H1 (cell line): ENCODE measurements around the gene OLA1. TPM values are rescaled to one million over a fixed set of nuclear protein-coding genes. Genes with fewer than 3 reads are reported as not detected.

ENCODE experiments used
- CTCF ChIA-PET: fragments of 300-600 bp; sonication (Branson Sonifier 250); formaldehyde crosslinking; loops from one replicate; lab custom pipeline; 2021; ENCODE audit not compliant: partially characterized antibody; lab: Charles Lee
- POLR2A ChIA-PET: fragments of 300-600 bp; sonication (Branson Sonifier 250); formaldehyde crosslinking; loops from one replicate; lab custom pipeline; 2021; ENCODE audit warnings: inconsistent platforms; ENCODE audit not compliant: partially characterized antibody; lab: Charles Lee
- DNase-seq, 2 experiments: peaks; one replicate each; pipeline versions ENCODE4 v3.0.0 to v3.0.0-alpha.2; 2010 to 2022; ENCODE audit warnings: low spot score in 2 of 2, low read depth in 1 of 2, mixed read lengths in 1 of 2
- FAIRE-seq: peaks from 2 replicates; lab custom pipeline; 2011; peaks lifted over from hg19 to GRCh38; lab: Jason Lieb, UNC
- H2AFZ ChIP-seq: 2 replicates; pipeline ENCODE4 v1.8.1; 2012; ENCODE audit warnings: low read length, inconsistent platforms
- H2AK5ac ChIP-seq: 2 replicates; pipeline ENCODE4 v1.6.1; 2013; ENCODE audit warnings: low read depth, low read length
- H2BK120ac ChIP-seq: replicated peaks from 2 replicates; pipeline ENCODE3; 2013; ENCODE audit warnings: low read depth, low read length, inconsistent platforms
- H2BK12ac ChIP-seq: 2 replicates; pipeline ENCODE4 v1.6.1; 2013; ENCODE audit warnings: low read depth, low read length
- H2BK15ac ChIP-seq: 2 replicates; pipeline ENCODE4 v1.6.1; 2013; ENCODE audit warnings: low read length
- H2BK20ac ChIP-seq: 2 replicates; pipeline ENCODE4 v1.6.1; 2013; ENCODE audit warnings: low read length
- H2BK5ac ChIP-seq: 2 replicates; pipeline ENCODE4 v1.6.1; 2013; ENCODE audit warnings: low read depth, low read length
- H3K14ac ChIP-seq: 2 replicates; pipeline ENCODE4 v1.6.1; 2013; ENCODE audit warnings: inconsistent platforms; ENCODE audit not compliant: insufficient read length
- H3K18ac ChIP-seq: 2 replicates; pipeline ENCODE4 v1.6.1; 2013; ENCODE audit warnings: low read length; ENCODE audit errors: extremely low read depth
- H3K23ac ChIP-seq: 2 replicates; pipeline ENCODE4 v1.6.1; 2013; ENCODE audit warnings: inconsistent platforms; ENCODE audit not compliant: insufficient read length
- H3K23me2 ChIP-seq: 2 replicates; pipeline ENCODE4 v1.6.1; 2013; ENCODE audit warnings: low read depth, low read length
- H3K27ac ChIP-seq: 2 replicates; pipeline ENCODE4 v1.6.1; 2011; ENCODE audit warnings: low read depth, low read length, inconsistent platforms
- H3K27me3 ChIP-seq, 4 experiments: replicated peaks in 1 of 4; 1 replicate in 1 of 4; 2 replicates in 3 of 4; pipeline versions ENCODE4 v1.6.1 to v1.8.1; 2011 to 2013; ENCODE audit warnings: low read length in 3 of 4, mild to moderate bottlenecking in 3 of 4, inconsistent platforms in 2 of 4, mixed read lengths in 2 of 4, moderate library complexity in 1 of 4; ENCODE audit not compliant: control insufficient read depth in 3 of 4, insufficient read depth in 3 of 4; ENCODE audit errors: extremely low read depth in 1 of 4
- H3K36me3 ChIP-seq, 4 experiments: 2 replicates each; pipeline versions ENCODE4 v1.6.1 to v1.8.1; 2011 to 2013; ENCODE audit warnings: mild to moderate bottlenecking in 4 of 4, low read length in 3 of 4, moderate library complexity in 2 of 4, control low read depth in 1 of 4, inconsistent platforms in 1 of 4; ENCODE audit not compliant: insufficient read depth in 4 of 4, control insufficient read depth in 2 of 4
- H3K4ac ChIP-seq: replicated peaks from 2 replicates; pipeline ENCODE3; 2013; ENCODE audit warnings: low read length, low read depth, mixed read lengths, inconsistent platforms; ENCODE audit not compliant: insufficient read length
- H3K4me1 ChIP-seq, 4 experiments: replicated peaks in 1 of 4; 1 replicate in 1 of 4; 2 replicates in 3 of 4; pipeline versions ENCODE4 v1.6.1 to v1.8.1; 2011 to 2013; ENCODE audit warnings: low read length in 3 of 4, inconsistent platforms in 2 of 4, mixed read lengths in 1 of 4; ENCODE audit not compliant: insufficient read depth in 4 of 4, control insufficient read depth in 3 of 4
- H3K4me2 ChIP-seq, 2 experiments: 2 replicates each; pipeline versions ENCODE4 v1.6.1 to v1.8.1; 2011 to 2013; ENCODE audit warnings: low read depth in 2 of 2, low read length in 2 of 2, control low read depth in 1 of 2, inconsistent platforms in 1 of 2, mild to moderate bottlenecking in 1 of 2; ENCODE audit not compliant: insufficient read depth in 1 of 2
- H3K4me3 ChIP-seq, 4 experiments: fragments of 200-600, 300-600 bp in 1 of 4; sonication (generic), shearing (Covaris generic), sonication (Bioruptor Twin) in 1 of 4; 2 replicates each; pipeline versions ENCODE4 v1.5.1 to v1.8.1; 2011 to 2016; ENCODE audit warnings: low read length in 4 of 4, low read depth in 3 of 4, control low read depth in 2 of 4, inconsistent platforms in 2 of 4, mild to moderate bottlenecking in 2 of 4, mixed read lengths in 1 of 4, moderate library complexity in 1 of 4; ENCODE audit not compliant: insufficient read depth in 2 of 4; ENCODE audit errors: extremely low read depth in 1 of 4
- H3K56ac ChIP-seq: replicated peaks from 2 replicates; pipeline ENCODE3; 2013; ENCODE audit warnings: low read depth, mild to moderate bottlenecking, mixed read lengths, low read length, inconsistent platforms; ENCODE audit not compliant: insufficient read length
- H3K79me1 ChIP-seq: 2 replicates; pipeline ENCODE4 v1.6.1; 2013; ENCODE audit warnings: low read depth, low read length, control low read depth
- H3K79me2 ChIP-seq, 2 experiments: 2 replicates each; pipeline versions ENCODE4 v1.6.1 to v1.8.1; 2012 to 2013; ENCODE audit warnings: low read length in 2 of 2, mild to moderate bottlenecking in 2 of 2, inconsistent platforms in 1 of 2; ENCODE audit not compliant: insufficient read depth in 2 of 2, control insufficient read depth in 1 of 2
- H3K9ac ChIP-seq, 4 experiments: replicated peaks in 1 of 4; 1 replicate in 1 of 4; 2 replicates in 3 of 4; pipeline versions ENCODE4 v1.6.1 to v1.8.1; 2011 to 2013; ENCODE audit warnings: low read depth in 3 of 4, low read length in 3 of 4, control low read depth in 2 of 4, mild to moderate bottlenecking in 2 of 4, moderate library complexity in 2 of 4, inconsistent platforms in 1 of 4; ENCODE audit errors: extremely low read depth in 1 of 4
- H3K9me3 ChIP-seq, 2 experiments: 2 replicates each; pipeline versions ENCODE4 v1.6.1 to v1.8.1; 2012 to 2013; ENCODE audit warnings: mild to moderate bottlenecking in 2 of 2, moderate library complexity in 2 of 2, control low read depth in 1 of 2, inconsistent platforms in 1 of 2, low read depth in 1 of 2, low read length in 1 of 2, mixed read lengths in 1 of 2; ENCODE audit not compliant: insufficient read depth in 2 of 2
- H4K20me1 ChIP-seq, 2 experiments: replicated peaks in 1 of 2; 2 replicates each; pipeline versions ENCODE3 to v1.8.1; 2011 to 2013; ENCODE audit warnings: inconsistent platforms in 2 of 2, low read length in 2 of 2, mild to moderate bottlenecking in 1 of 2; ENCODE audit not compliant: insufficient read depth in 2 of 2, control insufficient read depth in 1 of 2
- H4K5ac ChIP-seq: 2 replicates; pipeline ENCODE4 v1.6.1; 2013; ENCODE audit warnings: low read length, low read depth, mixed read lengths, inconsistent platforms; ENCODE audit not compliant: insufficient read length
- H4K8ac ChIP-seq: 2 replicates; pipeline ENCODE4 v1.8.0; 2013; ENCODE audit warnings: mild to moderate bottlenecking, moderate library complexity, low read length, inconsistent platforms; ENCODE audit not compliant: insufficient read depth; ENCODE audit errors: extremely low read depth
- H4K91ac ChIP-seq: replicated peaks from 2 replicates; pipeline ENCODE3; 2013; ENCODE audit warnings: low read length, mixed read lengths, inconsistent platforms; ENCODE audit not compliant: insufficient read length
- BRCA1 ChIP-seq: IDR thresholded peaks from 2 replicates; pipeline ENCODE4 v1.6.1; 2012; ENCODE audit warnings: low read depth, low read length, improper control_type of control experiment
- CBX8 ChIP-seq: fragments of 300-800, 300-1000 bp; sonication (generic); IDR thresholded peaks from 2 replicates; pipeline ENCODE4 v1.7.1; 2016; ENCODE audit warnings: low read depth, low read length, borderline replicate concordance
- CEBPB ChIP-seq: IDR thresholded peaks from 2 replicates; pipeline ENCODE4 v1.6.1; 2012; ENCODE audit warnings: low read depth, low read length
- CTBP2 ChIP-seq: IDR thresholded peaks from 2 replicates; pipeline ENCODE4 v1.7.0; 2011; ENCODE audit warnings: borderline replicate concordance, mild to moderate bottlenecking, moderate library complexity, mixed read lengths, low read length; ENCODE audit not compliant: insufficient read depth, insufficient read length
- FOSL1 ChIP-seq: IDR thresholded peaks from 2 replicates; pipeline ENCODE4 v1.6.1; 2011; ENCODE audit warnings: mild to moderate bottlenecking, low read depth, low read length, moderate library complexity; ENCODE audit not compliant: insufficient read depth
- MAFK ChIP-seq: IDR thresholded peaks from 2 replicates; pipeline ENCODE4 v1.6.1; 2012; ENCODE audit warnings: low read depth, mild to moderate bottlenecking, improper control_type of control experiment, low read length
- POLR2A ChIP-seq, 2 experiments: IDR thresholded peaks; 1 replicate in 1 of 2; 2 replicates in 1 of 2; pipeline ENCODE4 v1.6.1; 2011; ENCODE audit warnings: low read depth in 2 of 2, low read length in 2 of 2, mild to moderate bottlenecking in 2 of 2; ENCODE audit errors: control extremely low read depth in 1 of 2
- SIN3A ChIP-seq, 2 experiments: IDR thresholded peaks in 1 of 2; conservative IDR thresholded peaks in 1 of 2; 2 replicates each; pipeline ENCODE4 v1.6.1; 2011 to 2012; ENCODE audit warnings: low read length in 2 of 2, improper control_type of control experiment in 1 of 2, low read depth in 1 of 2, mild to moderate bottlenecking in 1 of 2
- TAF7 ChIP-seq: optimal IDR thresholded peaks from 2 replicates; pipeline ENCODE3; 2011; ENCODE audit warnings: low read depth, mild to moderate bottlenecking, inconsistent platforms, low read length, moderate library complexity, borderline replicate concordance
- TBP ChIP-seq: IDR thresholded peaks from 2 replicates; pipeline ENCODE4 v1.6.1; 2011; ENCODE audit warnings: low read depth, low read length, improper control_type of control experiment
- ZNF274 ChIP-seq: IDR thresholded peaks from 2 replicates; pipeline ENCODE4 v1.7.0; 2012; ENCODE audit warnings: low read length, borderline replicate concordance; ENCODE audit errors: extremely low read depth
- WGBS, 2 experiments: shearing (Covaris generic) in 1 of 2; methylation state at CpG; one replicate each; pipeline versions ENCODE4 v1.1.6 to v1.1.7; 2013 to 2015; ENCODE audit warnings: low lambda C conversion rate in 2 of 2, mixed read lengths in 2 of 2, inconsistent platforms in 1 of 2, low coverage in 1 of 2, missing lambda C conversion rate in 1 of 2; ENCODE audit not compliant: insufficient replicate concordance in 2 of 2, insufficient coverage in 1 of 2, insufficient read length in 1 of 2; ENCODE audit errors: extremely low coverage in 1 of 2, missing lambda C conversion rate in 1 of 2; 5-methylcytosine and 5-hydroxymethylcytosine counted together
- polyA plus RNA-seq, 7 experiments: library from polyadenylated mRNA; depleted of rRNA in 3 of 7; stranded (reverse) in 5 of 7; unstranded in 2 of 7; fragments of >200 nt in 5 of 7; fragments of 200-250 nt in 2 of 7; gene quantifications; 1 replicate in 5 of 7; 2 replicates in 1 of 7; 4 replicates in 1 of 7; pipeline versions ENCODE4 v1.2.1 to v1.2.3, GENCODE V29; 2011 to 2013; ENCODE audit warnings: missing spikeins in 2 of 7, mixed read lengths in 2 of 7
- total RNA-seq: library from RNA; stranded (reverse); fragmentation: NEBNext Ultra II Directional; extraction: Animal tissue kit (Norgen Biotek cat#: 25700); gene quantifications from 2 replicates; pipeline ENCODE4 v1.2.1, GENCODE V29; 2021

OLA1 gene
- total and polyA plus RNA-seq, 2 of the 8 experiments (the other 6 are each of a cell fraction or from before 2014, with no cell fraction given): 39.3 to 158 TPM

DNA sequence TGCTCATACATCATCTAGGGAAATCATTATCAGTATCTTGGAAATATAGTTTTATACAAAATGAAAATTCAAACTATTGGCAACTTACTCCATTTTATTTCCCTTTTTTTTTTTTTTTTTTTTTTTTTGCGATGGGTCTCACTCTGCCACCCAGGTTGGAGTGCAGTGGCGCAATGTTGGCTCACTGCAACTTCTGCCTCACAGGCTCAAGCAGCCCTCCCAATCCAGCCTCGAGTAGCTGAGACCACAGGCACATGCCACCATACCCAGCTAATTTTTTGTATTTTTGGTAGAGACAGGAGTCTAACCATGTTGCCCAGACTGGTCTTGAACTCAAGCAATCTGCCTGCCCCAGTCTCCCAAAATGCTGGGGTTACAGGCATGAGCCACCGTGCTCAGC lies 29.0 kb downstream of the OLA1 start:
- TF ChIP-seq TBP (no peak), MAFK (no peak), CBX8 (no peak), CTBP2 (no peak), SIN3A (conservative IDR thresholded peaks at IDR 0.05 in 1 of 2, IDR thresholded peaks at IDR 0.05 in 1 of 2; ENCODE audit: low read depth in 1 of 2, low read length in 2 of 2) (no peak), TAF7 (no peak), FOSL1 (no peak), ZNF274 (no peak), POLR2A (IDR thresholded peaks at IDR 0.05; ENCODE audit: control extremely low read depth in 1 of 2, low read depth in 2 of 2, low read length in 2 of 2) (no peak), CEBPB (no peak), BRCA1 (no peak)
- no peak overlapping the region for H2BK120ac ChIP-seq
- FAIRE-seq (no peak), DNase-seq (no peak)
- no peak overlapping the region for H3K27ac ChIP-seq
- no peak overlapping the region for H3K4ac ChIP-seq
- CTCF ChIA-PET: interaction anchor here (1.2 kb wide), 1 partner anchor 14 kb away, joined by 3 read pairs; no protein-coding TSS in a partner anchor
- no peak overlapping the region for H2AK5ac ChIP-seq
- no peak overlapping the region for H4K5ac ChIP-seq
- POLR2A ChIA-PET: interaction anchor here (0.7 to 1.2 kb wide), 3 partner anchors 11 to 113 kb away, joined by 3 read pairs; partner anchors contain the start of gene OLA1
- no peak overlapping the region for H2BK5ac ChIP-seq
- H2BK20ac ChIP-seq: no peak overlapping the region
- H3K79me1 ChIP-seq: peaks cover 3% of the 10 kb centered on the region
- H3K14ac ChIP-seq: no peak overlapping the region
- H3K36me3 ChIP-seq: peaks cover 0 to 9% (median 1%) of the 10 kb centered on the region in 4 experiments; a peak in 4 of 8 replicates
- H4K8ac ChIP-seq: no peak overlapping the region
- H3K23me2 ChIP-seq: no peaks in the 10 kb centered on the region
- no peaks in the 10 kb centered on the region for H3K27me3 ChIP-seq
- H3K18ac ChIP-seq: no peak overlapping the region
- H3K4me3 ChIP-seq: no peak overlapping the region
- H3K23ac ChIP-seq: no peak overlapping the region
- no peak overlapping the region for H2BK15ac ChIP-seq
- no peak overlapping the region for H3K56ac ChIP-seq
- H3K9me3 ChIP-seq: no peaks in the 10 kb centered on the region
- no peak overlapping the region for H2BK12ac ChIP-seq
- no peak overlapping the region for H4K91ac ChIP-seq
- peaks cover 0 to 21% of the 10 kb centered on the region in 2 experiments; a peak in 2 of 4 replicates for H3K79me2 ChIP-seq
- H3K9ac ChIP-seq: no peak overlapping the region
- H3K4me1 ChIP-seq: peaks cover 0 to 3% (median 0%) of the 10 kb centered on the region in 4 experiments; a peak in 1 of 7 replicates
- peaks cover 0 to 1% of the 10 kb centered on the region in 2 experiments for H4K20me1 ChIP-seq
- no peak overlapping the region for H2AFZ ChIP-seq
- 93% methylated on average over 3 of the region's 4 CpGs; no CpG with 5 or more reads in 1 of the 2 experiments for WGBS, 2 experiments
- no peak overlapping the region for H3K4me2 ChIP-seq
